HepG2 (cell line): Measurements from ENCODE around the gene DAPK1. TPM values are rescaled to one million over a fixed set of nuclear protein-coding genes. Genes with fewer than 3 reads are reported as not detected.

ENCODE experiments used
- CBX2 ChIP-seq, 2 experiments: fragments of 200-600 bp in 1 of 2; sonication (generic); formaldehyde crosslinking in 1 of 2; IDR thresholded peaks; 2 replicates each; pipeline versions ENCODE4 v1.7.0 to v1.8.1; 2018 to 2022; ENCODE audit warnings: low read depth in 2 of 2, low read length in 1 of 2, mild to moderate bottlenecking in 1 of 2, missing genetic modification reagents in 1 of 2
- KDM4B ChIP-seq: sonication (generic); formaldehyde crosslinking; IDR thresholded peaks from 2 replicates; pipeline ENCODE4 v1.4.0; 2020; ENCODE audit warnings: missing genetic modification reagents
- ZNF260 ChIP-seq: sonication (generic); formaldehyde crosslinking; IDR thresholded peaks from 2 replicates; pipeline ENCODE4 v1.4.0; 2020; ENCODE audit warnings: missing genetic modification reagents, low read depth, mild to moderate bottlenecking, borderline replicate concordance
- ZNF546 ChIP-seq: sonication (generic); formaldehyde crosslinking; conservative IDR thresholded peaks from 2 replicates; pipeline ENCODE4 v1.8.1; 2023; ENCODE audit warnings: mild to moderate bottlenecking, missing genetic modification reagents
- ZSCAN25 ChIP-seq: sonication (generic); formaldehyde crosslinking; IDR thresholded peaks from 2 replicates; pipeline ENCODE4 v1.8.0; 2022; ENCODE audit warnings: mild to moderate bottlenecking, missing genetic modification reagents
- polyA plus RNA-seq, 8 experiments: library from polyadenylated mRNA; depleted of rRNA in 3 of 8; stranded (reverse) in 7 of 8; unstranded in 1 of 8; fragments of >200 nt; fragmentation: Illumina TruSeq in 4 of 8; extraction: Trizol in 4 of 8; gene quantifications; 2 replicates each; pipeline versions ENCODE4 v1.2.1 to v1.2.3, GENCODE V29; 2011 to 2016; ENCODE audit warnings: low read depth in 4 of 8, missing spikeins in 1 of 8, mixed read lengths in 1 of 8; ENCODE audit not compliant: insufficient read depth in 1 of 8
- total RNA-seq, 5 experiments: library from RNA; depleted of rRNA; stranded (reverse); fragments of >200 nt; fragmentation: Illumina TruSeq; extraction: Trizol; gene quantifications; 2 replicates each; pipeline ENCODE4 v1.2.3, GENCODE V29; 2016; ENCODE audit warnings: low read depth in 1 of 5
- TF ChIP-seq, protein P1 (sequence below): sonication (generic); formaldehyde crosslinking; conservative IDR thresholded peaks from 2 replicates; pipeline ENCODE4 v1.5.0; 2020; ENCODE audit warnings: missing genetic modification reagents
- TF ChIP-seq, protein P2 (sequence below): IDR thresholded peaks from 2 replicates; pipeline ENCODE4 v1.6.1; 2016; ENCODE audit warnings: missing compliant biosample characterization, missing genetic modification reagents, borderline replicate concordance
- TF ChIP-seq, protein P3 (sequence below): sonication (generic); formaldehyde crosslinking; conservative IDR thresholded peaks from 2 replicates; pipeline ENCODE4 v1.8.0; 2022; ENCODE audit warnings: low read depth, missing genetic modification reagents
- TF ChIP-seq, protein P4 (sequence below): sonication (generic); formaldehyde crosslinking; IDR thresholded peaks from 2 replicates; pipeline ENCODE4 v1.4.0; 2020; ENCODE audit warnings: missing genetic modification reagents
- TF ChIP-seq, protein P5 (sequence below): IDR thresholded peaks from 2 replicates; pipeline ENCODE4 v1.6.1; 2016
- TF ChIP-seq, protein P6 (sequence below): sonication (generic); formaldehyde crosslinking; IDR thresholded peaks from 2 replicates; pipeline ENCODE4 v1.8.0; 2022; ENCODE audit warnings: missing genetic modification reagents, mild to moderate bottlenecking, moderate library complexity, borderline replicate concordance

DAPK1 gene
- total and polyA plus RNA-seq, 2 of the 13 experiments (the other 11 are each of a cell fraction or from before 2014, with no cell fraction given) = 35.7 to 35.9 TPM

DNA sequence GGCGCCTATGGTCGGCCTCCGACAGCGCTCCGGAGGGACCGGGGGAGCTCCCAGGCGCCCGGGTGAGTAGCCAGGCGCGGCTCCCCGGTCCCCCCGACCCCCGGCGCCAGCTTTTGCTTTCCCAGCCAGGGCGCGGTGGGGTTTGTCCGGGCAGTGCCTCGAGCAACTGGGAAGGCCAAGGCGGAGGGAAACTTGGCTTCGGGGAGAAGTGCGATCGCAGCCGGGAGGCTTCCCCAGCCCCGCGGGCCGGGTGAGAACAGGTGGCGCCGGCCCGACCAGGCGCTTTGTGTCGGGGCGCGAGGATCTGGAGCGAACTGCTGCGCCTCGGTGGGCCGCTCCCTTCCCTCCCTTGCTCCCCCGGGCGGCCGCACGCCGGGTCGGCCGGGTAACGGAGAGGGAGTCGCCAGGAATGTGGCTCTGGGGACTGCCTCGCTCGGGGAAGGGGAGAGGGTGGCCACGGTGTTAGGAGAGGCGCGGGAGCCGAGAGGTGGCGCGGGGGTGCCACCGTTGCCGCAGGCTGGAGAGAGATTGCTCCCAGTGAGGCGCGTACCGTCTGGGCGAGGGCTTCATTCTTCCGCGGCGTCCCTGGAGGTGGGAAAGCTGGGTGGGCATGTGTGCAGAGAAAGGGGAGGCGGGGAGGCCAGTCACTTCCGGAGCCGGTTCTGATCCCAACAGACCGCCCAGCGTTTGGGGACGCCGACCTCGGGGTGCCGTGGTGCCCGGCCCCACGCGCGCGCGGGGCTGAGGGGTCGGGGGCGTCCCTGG, 561 bp downstream of the DAPK1 start (continued):
- TF ChIP-seq, protein P1, sequence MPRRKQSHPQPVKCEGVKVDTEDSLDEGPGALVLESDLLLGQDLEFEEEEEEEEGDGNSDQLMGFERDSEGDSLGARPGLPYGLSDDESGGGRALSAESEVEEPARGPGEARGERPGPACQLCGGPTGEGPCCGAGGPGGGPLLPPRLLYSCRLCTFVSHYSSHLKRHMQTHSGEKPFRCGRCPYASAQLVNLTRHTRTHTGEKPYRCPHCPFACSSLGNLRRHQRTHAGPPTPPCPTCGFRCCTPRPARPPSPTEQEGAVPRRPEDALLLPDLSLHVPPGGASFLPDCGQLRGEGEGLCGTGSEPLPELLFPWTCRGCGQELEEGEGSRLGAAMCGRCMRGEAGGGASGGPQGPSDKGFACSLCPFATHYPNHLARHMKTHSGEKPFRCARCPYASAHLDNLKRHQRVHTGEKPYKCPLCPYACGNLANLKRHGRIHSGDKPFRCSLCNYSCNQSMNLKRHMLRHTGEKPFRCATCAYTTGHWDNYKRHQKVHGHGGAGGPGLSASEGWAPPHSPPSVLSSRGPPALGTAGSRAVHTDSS (CRISPR knock-in tag) = no peak
- TF ChIP-seq, protein P2, sequence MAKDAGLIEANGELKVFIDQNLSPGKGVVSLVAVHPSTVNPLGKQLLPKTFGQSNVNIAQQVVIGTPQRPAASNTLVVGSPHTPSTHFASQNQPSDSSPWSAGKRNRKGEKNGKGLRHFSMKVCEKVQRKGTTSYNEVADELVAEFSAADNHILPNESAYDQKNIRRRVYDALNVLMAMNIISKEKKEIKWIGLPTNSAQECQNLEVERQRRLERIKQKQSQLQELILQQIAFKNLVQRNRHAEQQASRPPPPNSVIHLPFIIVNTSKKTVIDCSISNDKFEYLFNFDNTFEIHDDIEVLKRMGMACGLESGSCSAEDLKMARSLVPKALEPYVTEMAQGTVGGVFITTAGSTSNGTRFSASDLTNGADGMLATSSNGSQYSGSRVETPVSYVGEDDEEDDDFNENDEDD (CRISPR knock-in tag) = no peak
- TF ChIP-seq, protein P3, sequence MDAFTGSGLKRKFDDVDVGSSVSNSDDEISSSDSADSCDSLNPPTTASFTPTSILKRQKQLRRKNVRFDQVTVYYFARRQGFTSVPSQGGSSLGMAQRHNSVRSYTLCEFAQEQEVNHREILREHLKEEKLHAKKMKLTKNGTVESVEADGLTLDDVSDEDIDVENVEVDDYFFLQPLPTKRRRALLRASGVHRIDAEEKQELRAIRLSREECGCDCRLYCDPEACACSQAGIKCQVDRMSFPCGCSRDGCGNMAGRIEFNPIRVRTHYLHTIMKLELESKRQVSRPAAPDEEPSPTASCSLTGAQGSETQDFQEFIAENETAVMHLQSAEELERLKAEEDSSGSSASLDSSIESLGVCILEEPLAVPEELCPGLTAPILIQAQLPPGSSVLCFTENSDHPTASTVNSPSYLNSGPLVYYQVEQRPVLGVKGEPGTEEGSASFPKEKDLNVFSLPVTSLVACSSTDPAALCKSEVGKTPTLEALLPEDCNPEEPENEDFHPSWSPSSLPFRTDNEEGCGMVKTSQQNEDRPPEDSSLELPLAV = no peak
- TF ChIP-seq CBX2 (IDR thresholded peaks at IDR 0.05; ENCODE audit: low read depth, low read length) = no peak
- no peak for TF ChIP-seq CBX2 (CRISPR knock-in tag; IDR thresholded peaks at IDR 0.05; ENCODE audit: low read depth)
- TF ChIP-seq, protein P4, sequence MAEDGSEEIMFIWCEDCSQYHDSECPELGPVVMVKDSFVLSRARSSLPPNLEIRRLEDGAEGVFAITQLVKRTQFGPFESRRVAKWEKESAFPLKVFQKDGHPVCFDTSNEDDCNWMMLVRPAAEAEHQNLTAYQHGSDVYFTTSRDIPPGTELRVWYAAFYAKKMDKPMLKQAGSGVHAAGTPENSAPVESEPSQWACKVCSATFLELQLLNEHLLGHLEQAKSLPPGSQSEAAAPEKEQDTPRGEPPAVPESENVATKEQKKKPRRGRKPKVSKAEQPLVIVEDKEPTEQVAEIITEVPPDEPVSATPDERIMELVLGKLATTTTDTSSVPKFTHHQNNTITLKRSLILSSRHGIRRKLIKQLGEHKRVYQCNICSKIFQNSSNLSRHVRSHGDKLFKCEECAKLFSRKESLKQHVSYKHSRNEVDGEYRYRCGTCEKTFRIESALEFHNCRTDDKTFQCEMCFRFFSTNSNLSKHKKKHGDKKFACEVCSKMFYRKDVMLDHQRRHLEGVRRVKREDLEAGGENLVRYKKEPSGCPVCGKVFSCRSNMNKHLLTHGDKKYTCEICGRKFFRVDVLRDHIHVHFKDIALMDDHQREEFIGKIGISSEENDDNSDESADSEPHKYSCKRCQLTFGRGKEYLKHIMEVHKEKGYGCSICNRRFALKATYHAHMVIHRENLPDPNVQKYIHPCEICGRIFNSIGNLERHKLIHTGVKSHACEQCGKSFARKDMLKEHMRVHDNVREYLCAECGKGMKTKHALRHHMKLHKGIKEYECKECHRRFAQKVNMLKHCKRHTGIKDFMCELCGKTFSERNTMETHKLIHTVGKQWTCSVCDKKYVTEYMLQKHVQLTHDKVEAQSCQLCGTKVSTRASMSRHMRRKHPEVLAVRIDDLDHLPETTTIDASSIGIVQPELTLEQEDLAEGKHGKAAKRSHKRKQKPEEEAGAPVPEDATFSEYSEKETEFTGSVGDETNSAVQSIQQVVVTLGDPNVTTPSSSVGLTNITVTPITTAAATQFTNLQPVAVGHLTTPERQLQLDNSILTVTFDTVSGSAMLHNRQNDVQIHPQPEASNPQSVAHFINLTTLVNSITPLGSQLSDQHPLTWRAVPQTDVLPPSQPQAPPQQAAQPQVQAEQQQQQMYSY (CRISPR knock-in tag) = no peak
- TF ChIP-seq, protein P5, sequence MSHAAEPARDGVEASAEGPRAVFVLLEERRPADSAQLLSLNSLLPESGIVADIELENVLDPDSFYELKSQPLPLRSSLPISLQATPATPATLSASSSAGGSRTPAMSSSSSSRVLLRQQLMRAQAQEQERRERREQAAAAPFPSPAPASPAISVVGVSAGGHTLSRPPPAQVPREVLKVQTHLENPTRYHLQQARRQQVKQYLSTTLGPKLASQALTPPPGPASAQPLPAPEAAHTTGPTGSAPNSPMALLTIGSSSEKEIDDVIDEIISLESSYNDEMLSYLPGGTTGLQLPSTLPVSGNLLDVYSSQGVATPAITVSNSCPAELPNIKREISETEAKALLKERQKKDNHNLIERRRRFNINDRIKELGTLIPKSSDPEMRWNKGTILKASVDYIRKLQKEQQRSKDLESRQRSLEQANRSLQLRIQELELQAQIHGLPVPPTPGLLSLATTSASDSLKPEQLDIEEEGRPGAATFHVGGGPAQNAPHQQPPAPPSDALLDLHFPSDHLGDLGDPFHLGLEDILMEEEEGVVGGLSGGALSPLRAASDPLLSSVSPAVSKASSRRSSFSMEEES (CRISPR knock-in tag) = no peak
- TF ChIP-seq, protein P6, sequence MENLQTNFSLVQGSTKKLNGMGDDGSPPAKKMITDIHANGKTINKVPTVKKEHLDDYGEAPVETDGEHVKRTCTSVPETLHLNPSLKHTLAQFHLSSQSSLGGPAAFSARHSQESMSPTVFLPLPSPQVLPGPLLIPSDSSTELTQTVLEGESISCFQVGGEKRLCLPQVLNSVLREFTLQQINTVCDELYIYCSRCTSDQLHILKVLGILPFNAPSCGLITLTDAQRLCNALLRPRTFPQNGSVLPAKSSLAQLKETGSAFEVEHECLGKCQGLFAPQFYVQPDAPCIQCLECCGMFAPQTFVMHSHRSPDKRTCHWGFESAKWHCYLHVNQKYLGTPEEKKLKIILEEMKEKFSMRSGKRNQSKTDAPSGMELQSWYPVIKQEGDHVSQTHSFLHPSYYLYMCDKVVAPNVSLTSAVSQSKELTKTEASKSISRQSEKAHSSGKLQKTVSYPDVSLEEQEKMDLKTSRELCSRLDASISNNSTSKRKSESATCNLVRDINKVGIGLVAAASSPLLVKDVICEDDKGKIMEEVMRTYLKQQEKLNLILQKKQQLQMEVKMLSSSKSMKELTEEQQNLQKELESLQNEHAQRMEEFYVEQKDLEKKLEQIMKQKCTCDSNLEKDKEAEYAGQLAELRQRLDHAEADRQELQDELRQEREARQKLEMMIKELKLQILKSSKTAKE (CRISPR knock-in tag) = no peak; the same call in 1 of the 2 replicates
- no peak for TF ChIP-seq ZNF260 (CRISPR knock-in tag)
- TF ChIP-seq ZSCAN25 = peak; percentile 56; the same call in 1 of the 2 replicates
- TF ChIP-seq KDM4B = no peak
- TF ChIP-seq ZNF546 (CRISPR knock-in tag) = peak; percentile 80; the same call in 1 of the 2 replicates
